NCI-H2107 (cell line): Measurements from ENCODE around the gene MAN2A2.
A peak's percentile ranks its signal among the peaks of the same experiment; 100 is the strongest.
"Not testable (repeated sequence)": the region's sequence is repeated elsewhere in the genome, so short reads cannot be mapped to it uniquely, and the experiment has no call there.

ENCODE experiments used
- DNase-seq: peaks from one replicate; lab custom pipeline; 2025; lab: John Stamatoyannopoulos, UW

MAN2A2 gene

GRCh38 chr15:90884719-90885431 is 18.2 kb upstream of the MAN2A2 start:
- no peak for DNase-seq

GRCh38 chr15:90885432-90886290 is 17.4 kb upstream of the MAN2A2 start:
- DNase-seq = peak; percentile 31

DNA sequence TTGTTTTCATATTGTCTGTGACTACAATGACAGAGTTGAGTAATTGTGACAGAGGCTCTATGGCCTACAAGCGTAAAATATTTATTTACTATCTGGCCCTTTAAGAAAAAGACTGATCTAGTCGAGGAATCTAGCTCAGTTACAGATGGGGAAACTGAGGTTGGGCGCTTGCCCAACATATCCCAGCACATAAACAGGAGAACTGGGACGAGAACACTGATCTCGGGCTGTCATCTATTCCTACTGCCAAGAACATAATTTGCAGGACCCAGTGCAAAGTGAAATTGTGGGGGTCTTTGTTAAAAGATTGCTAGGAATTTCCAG is 16.8 kb upstream of the MAN2A2 start:
- DNase-seq = no peak

DNA sequence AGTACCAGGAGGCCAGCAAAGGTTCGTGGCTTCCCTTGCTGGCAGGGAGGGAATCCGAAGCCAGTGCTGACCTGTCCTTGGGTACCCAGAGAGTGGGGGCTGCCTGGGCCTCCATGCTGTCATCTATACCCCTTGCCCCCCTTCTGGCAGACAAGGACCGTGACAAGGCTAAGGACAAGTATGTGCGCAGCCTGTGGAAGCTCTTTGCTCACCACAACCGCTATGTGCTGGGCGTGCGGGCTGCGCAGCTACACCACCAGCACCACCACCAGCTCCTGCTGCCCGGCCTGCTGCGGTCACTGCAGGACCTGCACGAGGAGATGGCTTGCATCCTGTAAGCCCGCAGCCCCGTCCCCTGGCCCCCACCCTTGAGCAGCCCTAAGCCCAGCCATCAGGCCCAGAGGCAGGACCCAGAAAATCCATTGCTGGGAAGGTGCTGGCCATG is 16.0 kb upstream of the MAN2A2 start:
- no peak for DNase-seq

- DNase-seq = no peak
Observed at GRCh38 chr15:90889313-90889730, 13.8 kb upstream of the MAN2A2 start.

DNA sequence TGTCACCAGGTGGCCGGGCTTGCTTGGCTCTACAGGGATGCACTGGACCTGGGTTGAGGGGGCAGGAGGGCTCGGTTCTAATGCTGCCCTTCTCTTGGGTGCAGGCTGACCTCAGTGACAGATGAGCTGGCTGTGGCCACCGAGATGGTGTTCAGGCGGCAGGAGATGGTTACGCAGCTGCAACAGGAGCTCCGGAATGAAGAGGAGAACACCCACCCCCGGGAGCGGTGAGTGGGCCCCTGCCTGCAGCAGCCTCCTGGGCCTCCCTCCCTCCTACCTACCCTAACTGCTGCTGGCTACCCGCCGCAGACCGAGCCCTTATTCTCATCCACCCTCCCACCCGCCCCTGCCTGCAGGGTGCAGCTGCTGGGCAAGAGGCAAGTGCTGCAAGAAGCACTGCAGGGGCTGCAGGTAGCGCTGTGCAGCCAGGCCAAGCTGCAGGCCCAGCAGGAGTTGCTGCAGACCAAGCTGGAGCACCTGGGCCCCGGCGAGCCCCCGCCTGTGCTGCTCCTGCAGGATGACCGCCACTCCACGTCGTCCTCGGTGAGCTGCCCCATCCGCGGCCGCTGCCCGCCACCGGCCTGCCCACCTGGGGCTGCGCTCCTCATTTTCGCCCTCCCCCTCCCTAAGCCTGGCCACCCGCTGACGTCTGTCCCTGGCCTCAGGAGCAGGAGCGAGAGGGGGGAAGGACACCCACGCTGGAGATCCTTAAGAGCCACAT is 13.2 kb upstream of the MAN2A2 start:
- DNase-seq = no peak

DNA sequence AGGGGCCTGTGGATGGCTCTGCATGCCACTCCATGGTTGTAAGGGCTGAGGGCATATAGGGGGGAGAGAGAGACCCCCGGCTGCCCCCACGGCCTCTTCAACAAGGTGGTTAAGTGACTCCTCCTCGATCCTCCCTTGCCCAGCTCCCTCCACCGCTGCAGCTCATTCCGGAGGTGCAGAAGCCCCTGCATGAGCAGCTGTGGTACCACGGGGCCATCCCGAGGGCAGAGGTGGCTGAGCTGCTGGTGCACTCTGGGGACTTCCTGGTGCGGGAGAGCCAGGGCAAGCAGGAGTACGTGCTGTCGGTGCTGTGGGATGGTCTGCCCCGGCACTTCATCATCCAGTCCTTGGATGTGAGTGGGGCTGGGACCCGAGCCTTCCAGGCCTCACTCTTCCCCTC is 12.3 kb upstream of the MAN2A2 start:
- DNase-seq = no peak

DNA sequence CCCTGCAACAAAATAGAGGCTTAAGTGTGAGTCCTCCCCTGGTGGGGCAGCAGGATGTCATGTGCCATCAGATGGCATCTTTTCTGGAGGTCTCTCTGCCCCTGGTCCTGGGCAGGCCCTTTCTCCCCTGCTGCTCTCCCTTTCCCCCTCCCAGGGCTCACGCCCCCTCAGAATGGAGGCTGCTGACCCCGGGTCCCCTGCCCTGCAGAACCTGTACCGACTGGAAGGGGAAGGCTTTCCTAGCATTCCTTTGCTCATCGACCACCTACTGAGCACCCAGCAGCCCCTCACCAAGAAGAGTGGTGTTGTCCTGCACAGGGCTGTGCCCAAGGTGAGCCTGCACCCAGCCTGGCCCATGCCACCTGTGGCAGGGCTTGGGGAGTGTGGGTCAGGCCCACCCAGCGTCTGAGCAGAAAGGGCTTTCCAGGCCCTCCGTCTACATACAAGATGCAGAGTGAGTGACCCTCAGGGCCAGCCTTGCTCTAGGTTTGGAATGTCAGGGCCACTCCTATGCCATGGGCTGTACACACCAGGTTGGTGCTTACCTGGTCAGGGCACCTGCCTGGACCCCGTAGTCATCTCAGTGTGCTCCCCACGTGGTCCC is 11.7 kb upstream of the MAN2A2 start:
- DNase-seq = no peak

DNA sequence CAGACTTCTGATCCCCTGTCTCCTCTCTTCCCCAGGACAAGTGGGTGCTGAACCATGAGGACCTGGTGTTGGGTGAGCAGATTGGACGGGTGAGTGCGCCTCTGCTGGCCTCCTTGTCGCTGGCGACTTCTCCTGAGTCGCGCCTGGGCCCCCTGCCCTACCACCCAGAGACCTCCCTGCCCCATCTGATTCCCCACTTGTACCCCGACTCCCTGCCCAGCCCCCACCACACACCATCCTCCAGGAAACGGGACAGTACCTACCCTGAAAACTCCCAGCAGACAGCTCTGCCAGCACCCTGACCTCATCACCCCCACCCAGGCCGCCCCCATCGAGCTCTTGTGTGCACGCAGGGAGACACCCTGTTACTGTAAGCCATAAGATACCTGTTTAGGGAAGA is 11.1 kb upstream of the MAN2A2 start:
- DNase-seq = no peak

DNA sequence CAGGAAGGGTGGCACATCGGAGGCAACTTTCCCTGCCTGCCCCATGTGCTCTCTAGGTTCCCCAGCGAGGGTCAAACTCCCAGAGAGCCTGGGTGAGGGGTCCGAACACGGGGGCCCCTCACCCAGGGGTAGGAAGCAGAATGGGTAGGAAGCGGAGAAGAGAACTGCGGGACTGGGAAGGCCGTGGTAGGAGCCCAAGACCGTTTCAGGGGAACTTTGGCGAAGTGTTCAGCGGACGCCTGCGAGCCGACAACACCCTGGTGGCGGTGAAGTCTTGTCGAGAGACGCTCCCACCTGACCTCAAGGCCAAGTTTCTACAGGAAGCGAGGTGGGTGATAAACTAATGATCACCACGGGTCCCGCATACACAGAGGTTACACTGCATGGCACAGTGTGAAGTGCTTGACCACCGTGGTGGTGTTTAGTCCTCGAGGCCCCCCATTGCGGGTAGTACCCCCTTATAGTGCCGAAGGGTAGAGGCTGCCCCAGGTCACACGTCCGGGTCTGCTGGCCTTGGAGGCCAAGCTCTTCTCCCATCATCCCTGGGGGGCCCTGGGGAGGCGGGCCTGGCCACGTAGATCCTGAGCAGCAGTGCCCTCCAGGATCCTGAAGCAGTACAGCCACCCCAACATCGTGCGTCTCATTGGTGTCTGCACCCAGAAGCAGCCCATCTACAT is 10.5 kb upstream of the MAN2A2 start:
- no peak for DNase-seq

DNA sequence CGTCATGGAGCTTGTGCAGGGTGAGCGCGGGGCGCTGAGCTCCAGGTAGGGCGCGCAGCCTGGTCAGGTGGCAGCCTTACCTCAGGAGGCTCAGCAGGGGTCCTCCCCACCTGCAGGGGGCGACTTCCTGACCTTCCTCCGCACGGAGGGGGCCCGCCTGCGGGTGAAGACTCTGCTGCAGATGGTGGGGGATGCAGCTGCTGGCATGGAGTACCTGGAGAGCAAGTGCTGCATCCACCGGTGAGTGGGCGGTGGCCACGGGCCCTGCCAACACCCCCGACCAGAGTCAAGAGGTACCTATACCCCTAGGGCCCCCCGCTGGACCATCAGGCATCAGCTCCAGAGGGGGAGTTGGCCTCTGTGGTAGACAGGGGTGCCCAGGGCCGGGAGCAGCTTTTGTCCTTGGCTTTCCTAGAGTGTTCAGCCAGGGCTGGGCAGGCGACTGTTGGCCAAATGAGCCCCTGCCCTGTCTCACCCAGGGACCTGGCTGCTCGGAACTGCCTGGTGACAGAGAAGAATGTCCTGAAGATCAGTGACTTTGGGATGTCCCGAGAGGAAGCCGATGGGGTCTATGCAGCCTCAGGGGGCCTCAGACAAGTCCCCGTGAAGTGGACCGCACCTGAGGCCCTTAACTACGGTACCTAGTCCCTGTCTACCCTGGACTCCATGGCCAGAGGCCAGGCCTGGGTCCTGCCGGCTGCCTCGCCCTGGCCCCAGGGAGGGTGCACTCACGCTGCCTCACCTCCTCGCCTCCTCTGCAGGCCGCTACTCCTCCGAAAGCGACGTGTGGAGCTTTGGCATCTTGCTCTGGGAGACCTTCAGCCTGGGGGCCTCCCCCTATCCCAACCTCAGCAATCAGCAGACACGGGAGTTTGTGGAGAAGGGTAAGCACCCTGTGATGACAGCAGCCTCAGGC is 9.7 kb upstream of the MAN2A2 start:
- no peak for DNase-seq

- DNase-seq = no peak
Observed at GRCh38 chr15:90895571-90896117, 7.5 kb upstream of the MAN2A2 start.

- not testable (repeated sequence) for DNase-seq
Observed at GRCh38 chr15:90897131-90897655, 5.9 kb upstream of the MAN2A2 start.

DNA sequence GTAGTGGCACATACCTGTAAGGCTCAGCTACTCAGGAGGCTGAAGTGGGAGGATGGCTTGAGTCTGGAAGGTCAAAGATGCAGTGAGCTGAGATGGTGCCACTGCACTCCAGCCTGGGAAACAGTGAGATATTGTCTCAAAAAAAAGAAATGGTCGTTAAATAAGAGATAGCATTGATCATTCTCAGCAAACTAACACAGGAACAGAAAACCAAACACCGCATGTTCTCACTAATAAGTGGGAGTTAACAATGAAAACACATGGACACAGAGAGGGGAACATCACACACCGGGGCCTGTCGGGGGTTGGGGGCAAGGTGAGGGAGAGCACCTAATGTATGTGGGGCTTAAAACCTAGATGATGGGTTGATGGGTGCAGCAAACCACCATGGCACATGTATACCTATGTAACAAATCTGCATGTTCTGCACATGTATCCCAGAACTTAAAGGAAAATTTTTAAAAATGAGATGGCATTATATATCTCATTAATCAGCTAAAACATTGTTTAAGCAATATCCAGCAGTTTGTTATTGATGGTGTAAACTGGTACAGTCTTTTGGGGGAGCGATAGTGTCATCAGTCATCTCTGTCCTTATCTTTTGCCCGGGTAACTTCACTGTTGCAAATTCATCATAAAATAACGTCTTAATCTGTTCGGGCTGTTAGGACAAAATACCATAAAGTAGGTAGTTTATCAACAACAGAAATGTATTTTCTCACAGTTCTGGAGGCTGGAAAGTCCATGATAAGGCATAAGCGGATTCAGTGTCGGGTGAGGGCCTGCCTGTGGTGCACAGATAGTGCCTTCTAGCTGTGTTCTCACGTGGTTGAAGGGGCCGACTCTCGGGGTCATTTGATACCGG is 1.7 kb upstream of the MAN2A2 start:
- no peak for DNase-seq

GRCh38 chr15:90902040-90902839 is 862 bp upstream of the MAN2A2 start:
- no peak for DNase-seq

DNA sequence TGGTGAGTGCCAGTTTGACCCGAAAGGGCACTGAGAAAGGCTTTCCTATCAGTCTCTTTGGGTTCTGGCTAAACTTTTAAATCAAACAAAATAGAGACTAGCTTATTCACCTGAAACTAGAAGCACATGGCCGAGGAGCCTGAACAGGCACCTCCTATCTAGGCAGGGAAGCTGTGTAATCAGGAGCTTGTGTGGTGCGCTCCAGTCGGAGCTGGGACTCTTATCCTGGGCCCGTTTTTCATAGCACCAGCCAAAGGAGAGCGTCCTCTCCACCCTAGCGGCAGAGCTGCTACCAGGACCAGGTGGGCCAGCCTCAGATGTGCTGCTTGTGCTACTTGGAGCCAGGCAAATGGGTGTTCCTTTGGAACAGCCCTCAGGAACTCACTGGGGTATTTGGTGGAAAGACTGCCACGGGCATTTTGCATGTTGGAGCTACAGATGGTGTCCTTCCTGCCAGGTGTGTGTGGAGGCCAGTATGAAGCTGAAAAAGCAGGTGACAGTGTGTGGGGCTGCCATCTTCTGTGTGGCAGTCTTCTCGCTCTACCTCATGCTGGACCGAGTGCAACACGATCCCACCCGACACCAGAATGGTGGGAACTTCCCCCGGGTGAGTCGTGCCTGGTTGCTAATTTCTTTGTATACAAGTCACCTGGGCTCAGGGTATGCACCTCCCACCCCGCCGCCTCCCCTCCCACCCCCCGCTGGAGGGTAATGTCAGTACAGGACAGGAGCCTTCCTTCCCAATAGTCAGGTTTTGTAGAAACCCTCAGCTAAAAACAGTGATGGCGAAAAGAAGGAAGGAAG is 833 bp downstream of the MAN2A2 start:
- DNase-seq = no peak

- DNase-seq = no peak
Observed at GRCh38 chr15:90904746-90905145, 1.6 kb downstream of the MAN2A2 start.
